Measurements from ENCODE around the gene CYB5R3. TPM values are rescaled to one million over a fixed set of nuclear protein-coding genes. Genes with fewer than 3 reads are reported as not detected.

Gene CYB5R3
- total RNA-seq, 1 experiment from 2014 or later = 104 TPM

DNA sequence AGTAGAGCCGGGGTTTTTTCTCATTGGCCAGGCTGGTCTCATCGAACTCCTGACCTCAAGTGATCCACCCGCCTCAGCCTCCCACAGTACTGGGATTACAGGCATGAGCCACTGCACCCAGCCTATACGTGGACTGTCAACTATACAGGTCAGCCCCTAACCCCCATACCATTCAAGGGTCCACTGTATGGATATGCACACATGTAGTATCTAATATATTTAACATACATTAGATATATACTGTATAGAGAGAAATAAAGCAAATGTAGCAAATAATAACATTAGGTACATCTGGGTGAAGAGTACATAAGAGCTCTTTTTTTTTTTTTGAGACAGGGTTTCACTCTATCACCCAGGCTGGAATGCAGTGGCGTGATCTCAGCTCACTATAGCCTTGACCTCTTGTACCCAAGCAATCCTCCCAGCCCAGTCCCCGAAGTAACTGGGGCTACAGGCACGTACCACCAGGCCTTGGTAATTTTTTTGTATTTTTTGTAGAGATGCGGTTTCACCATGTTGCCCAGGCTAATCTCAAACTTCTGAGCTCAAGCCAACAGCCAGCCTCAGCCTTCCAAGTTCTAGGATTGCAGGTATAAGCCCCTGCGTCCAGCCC, 7.3 kb downstream of the CYB5R3 start:
- TF ChIP-seq, protein P1, sequence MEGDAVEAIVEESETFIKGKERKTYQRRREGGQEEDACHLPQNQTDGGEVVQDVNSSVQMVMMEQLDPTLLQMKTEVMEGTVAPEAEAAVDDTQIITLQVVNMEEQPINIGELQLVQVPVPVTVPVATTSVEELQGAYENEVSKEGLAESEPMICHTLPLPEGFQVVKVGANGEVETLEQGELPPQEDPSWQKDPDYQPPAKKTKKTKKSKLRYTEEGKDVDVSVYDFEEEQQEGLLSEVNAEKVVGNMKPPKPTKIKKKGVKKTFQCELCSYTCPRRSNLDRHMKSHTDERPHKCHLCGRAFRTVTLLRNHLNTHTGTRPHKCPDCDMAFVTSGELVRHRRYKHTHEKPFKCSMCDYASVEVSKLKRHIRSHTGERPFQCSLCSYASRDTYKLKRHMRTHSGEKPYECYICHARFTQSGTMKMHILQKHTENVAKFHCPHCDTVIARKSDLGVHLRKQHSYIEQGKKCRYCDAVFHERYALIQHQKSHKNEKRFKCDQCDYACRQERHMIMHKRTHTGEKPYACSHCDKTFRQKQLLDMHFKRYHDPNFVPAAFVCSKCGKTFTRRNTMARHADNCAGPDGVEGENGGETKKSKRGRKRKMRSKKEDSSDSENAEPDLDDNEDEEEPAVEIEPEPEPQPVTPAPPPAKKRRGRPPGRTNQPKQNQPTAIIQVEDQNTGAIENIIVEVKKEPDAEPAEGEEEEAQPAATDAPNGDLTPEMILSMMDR (IDR thresholded peaks at IDR 0.05; ENCODE audit: unreplicated experiment) = no peak
- H3K4me3 Mint-ChIP-seq (ENCODE audit: unreplicated experiment) = no peak overlapping the region
- intact Hi-C loops (cut with micrococcal nuclease) = no loop called here
- no peak for DNase-seq (ENCODE audit: unreplicated experiment)
- ChIA-PET POLR2A (interaction anchor here (1.2 kb wide), 1 partner anchor 21 kb away, joined by 8 read pairs; no protein-coding TSS in a partner anchor), CTCF (no interaction called here)
- BruUV-seq (replicated peaks) = no TSS peak
- no peaks in the 10 kb centered on the region for H3K9me3 Mint-ChIP-seq (ENCODE audit: unreplicated experiment)
- H3K4me1 Mint-ChIP-seq (ENCODE audit: insufficient read depth, unreplicated experiment) = peaks cover 19% of the 10 kb centered on the region
- peaks cover 14% of the 10 kb centered on the region for H3K36me3 Mint-ChIP-seq (ENCODE audit: insufficient read depth, unreplicated experiment)
- H3K27ac Mint-ChIP-seq (ENCODE audit: low read depth, unreplicated experiment) = no peak overlapping the region
- H3K27me3 Mint-ChIP-seq (ENCODE audit: insufficient read depth, unreplicated experiment) = no peaks in the 10 kb centered on the region

DNA sequence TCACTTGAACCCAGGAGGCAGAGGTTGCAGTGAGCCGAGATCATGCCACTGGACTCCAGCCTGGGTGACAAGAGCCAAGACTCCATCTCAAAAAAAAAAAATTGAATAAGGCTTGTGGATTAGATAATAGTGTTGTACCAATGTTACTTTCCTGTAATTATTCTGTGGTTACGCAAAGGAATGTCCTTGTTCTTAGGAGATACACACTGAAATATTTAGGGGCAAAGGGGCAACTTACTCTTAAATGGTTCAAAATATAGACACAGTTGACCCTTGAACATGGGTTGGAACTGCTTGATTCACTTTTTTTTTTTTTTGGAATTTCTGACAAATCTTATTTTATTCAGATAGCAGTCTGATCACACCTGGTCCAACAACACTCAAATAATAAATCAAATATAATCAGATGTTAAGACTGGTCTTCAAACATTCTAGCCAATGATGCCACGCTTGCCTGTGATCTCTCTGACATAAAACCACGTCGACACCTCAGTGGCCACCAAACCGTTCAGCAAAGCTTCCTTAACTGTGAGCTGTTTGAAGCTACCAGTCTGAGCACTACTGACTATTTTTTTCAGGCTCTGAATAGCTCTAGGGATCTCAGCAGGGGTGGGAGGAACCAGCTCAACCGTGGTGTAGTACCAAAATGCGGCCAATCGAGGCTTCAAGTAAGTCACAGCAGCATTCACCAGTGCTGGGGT, 9.5 kb downstream of the CYB5R3 start:
- TF ChIP-seq, protein P1 (IDR thresholded peaks at IDR 0.05; ENCODE audit: unreplicated experiment) = no peak
- Mint-ChIP-seq H3K4me3 (ENCODE audit: unreplicated experiment) (no peak overlapping the region), H3K27me3 (ENCODE audit: insufficient read depth, unreplicated experiment) (no peaks in the 10 kb centered on the region), H3K9me3 (ENCODE audit: unreplicated experiment) (no peaks in the 10 kb centered on the region), H3K4me1 (ENCODE audit: insufficient read depth, unreplicated experiment) (peaks cover 17% of the 10 kb centered on the region), H3K36me3 (ENCODE audit: insufficient read depth, unreplicated experiment) (peaks cover 24% of the 10 kb centered on the region), H3K27ac (ENCODE audit: low read depth, unreplicated experiment) (no peak overlapping the region)
- DNase-seq (ENCODE audit: unreplicated experiment) = no peak
- intact Hi-C loops (cut with micrococcal nuclease) = loop anchor here (5.0 kb wide), 1 partner anchor 298 kb away; no protein-coding TSS in a partner anchor
- BruUV-seq (replicated peaks) = no TSS peak
- ChIA-PET POLR2A (no interaction called here), CTCF (interaction anchor here (0.7 kb wide), 1 partner anchor 107 kb away, joined by 3 read pairs; no protein-coding TSS in a partner anchor)

DNA sequence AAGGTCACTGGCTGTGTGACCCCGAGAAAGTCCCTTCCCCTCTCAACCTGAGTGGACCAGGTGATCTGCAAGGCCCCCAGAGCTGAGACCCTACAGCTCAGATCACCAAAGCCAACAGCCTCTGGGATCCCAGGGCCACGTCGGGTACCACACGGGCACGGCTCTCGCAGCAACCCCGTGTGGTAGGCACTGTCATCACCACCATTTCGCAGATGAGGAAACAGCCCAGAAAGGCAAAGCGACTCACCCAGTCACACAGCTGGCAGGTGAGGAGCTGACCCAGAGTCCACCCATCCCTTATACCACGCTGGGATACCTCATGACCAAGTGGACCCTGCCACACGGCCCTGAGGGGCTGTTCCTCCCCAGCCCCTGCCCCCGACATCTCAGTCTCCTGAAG, 11.6 kb downstream of the CYB5R3 start:
- DNase-seq (ENCODE audit: unreplicated experiment) = peak; percentile 68
- peak overlapping the region; percentile 99 for H3K27ac Mint-ChIP-seq (ENCODE audit: low read depth, unreplicated experiment)
- TF ChIP-seq, protein P1 (IDR thresholded peaks at IDR 0.05; ENCODE audit: unreplicated experiment) = no peak
- CTCF ChIA-PET = interaction anchor here (0.6 to 1.7 kb wide), 2 partner anchors 16 to 26 kb away, joined by 4 to 6 read pairs; no protein-coding TSS in a partner anchor
- no peaks in the 10 kb centered on the region for H3K9me3 Mint-ChIP-seq (ENCODE audit: unreplicated experiment)
- BruUV-seq (replicated peaks) = no TSS peak
- no peaks in the 10 kb centered on the region for H3K27me3 Mint-ChIP-seq (ENCODE audit: insufficient read depth, unreplicated experiment)
- H3K36me3 Mint-ChIP-seq (ENCODE audit: insufficient read depth, unreplicated experiment) = peaks cover 38% of the 10 kb centered on the region
- H3K4me1 Mint-ChIP-seq (ENCODE audit: insufficient read depth, unreplicated experiment) = peaks cover 9% of the 10 kb centered on the region
- POLR2A ChIA-PET = interaction anchor here (0.9 to 4.0 kb wide), 3 partner anchors 11 to 16 kb away, joined by 3 to 56 read pairs (median 44); partner anchors contain the start of gene CYB5R3
- no peak overlapping the region for H3K4me3 Mint-ChIP-seq (ENCODE audit: unreplicated experiment)
- intact Hi-C loops (cut with micrococcal nuclease) = loop anchor here (5.0 kb wide), 1 partner anchor 300 kb away; no protein-coding TSS in a partner anchor

DNA sequence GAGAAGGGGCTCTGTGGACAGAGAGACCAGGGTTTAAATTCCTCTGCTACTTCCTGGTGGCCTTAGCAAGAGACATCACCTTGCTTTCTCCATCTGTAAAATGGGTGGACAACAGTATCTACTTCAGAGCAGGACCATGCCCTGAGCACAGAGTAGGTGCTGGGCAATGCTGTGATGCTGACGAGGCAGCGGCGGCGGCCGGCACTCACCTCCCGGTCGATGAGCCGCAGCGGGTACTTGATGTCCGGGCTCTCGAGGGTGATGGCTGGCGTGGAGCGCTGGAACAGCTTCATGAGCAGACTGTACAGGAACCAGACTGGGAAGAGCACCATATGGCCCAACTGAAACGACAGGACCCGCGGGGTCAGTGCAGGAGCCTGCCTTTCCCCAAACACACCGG, 12.7 kb downstream of the CYB5R3 start:
- BruUV-seq (replicated peaks) = no TSS peak
- intact Hi-C loops (cut with micrococcal nuclease) = loop anchor here (5.0 kb wide), 1 partner anchor 301 kb away; no protein-coding TSS in a partner anchor
- H3K4me1 Mint-ChIP-seq (ENCODE audit: insufficient read depth, unreplicated experiment) = peaks cover 9% of the 10 kb centered on the region
- no peaks in the 10 kb centered on the region for H3K9me3 Mint-ChIP-seq (ENCODE audit: unreplicated experiment)
- POLR2A ChIA-PET = interaction anchor here (0.7 to 4.0 kb wide), 4 partner anchors 12 to 545 kb away, joined by 3 to 56 read pairs (median 24); partner anchors contain the start of gene CYB5R3
- H3K27ac Mint-ChIP-seq (ENCODE audit: low read depth, unreplicated experiment) = peak overlapping the region; percentile 99
- H3K36me3 Mint-ChIP-seq (ENCODE audit: insufficient read depth, unreplicated experiment) = peaks cover 48% of the 10 kb centered on the region
- no peak for DNase-seq (ENCODE audit: unreplicated experiment)
- CTCF ChIA-PET = interaction anchor here (0.6 to 1.8 kb wide), 6 partner anchors 10 to 1132 kb away, joined by 3 to 6 read pairs (median 3); partner anchors contain the start of gene POLDIP3
- no peak overlapping the region for H3K4me3 Mint-ChIP-seq (ENCODE audit: unreplicated experiment)
- TF ChIP-seq, protein P1 (IDR thresholded peaks at IDR 0.05; ENCODE audit: unreplicated experiment) = no peak
- H3K27me3 Mint-ChIP-seq (ENCODE audit: insufficient read depth, unreplicated experiment) = no peaks in the 10 kb centered on the region

All from MCF 10A (cell line).